Esophagus squamous epithelium (tissue), 4 donors: Measurements from ENCODE around the gene PSD2.

Source experiments
- CTCF ChIP-seq, 6 experiments: fragments of 450-650 bp in 4 of 6; fragments of 200-600 bp in 2 of 6; sonication (generic) in 2 of 6; IDR thresholded peaks; one replicate each; pipeline ENCODE4 v1.5.1; 2016 to 2019; ENCODE audit warnings: antibody characterized with exemption in 6 of 6, mild to moderate bottlenecking in 4 of 6, moderate library complexity in 4 of 6
- POLR2A ChIP-seq, 4 donors: fragments of 450-650 bp; IDR thresholded peaks; one replicate each; pipeline ENCODE4 v1.6.1; 2017; ENCODE audit warnings: antibody characterized with exemption in 4 of 4, mild to moderate bottlenecking in 4 of 4, moderate library complexity in 3 of 4

GRCh38 chr5:139761057-139761450 is 34.6 kb upstream of the PSD2 start:
- TF ChIP-seq CTCF (IDR thresholded peaks at IDR 0.05) (no peak), POLR2A (IDR thresholded peaks at IDR 0.05) (no peak)
